ENCODE results near the gene CEP250.
"Not testable (repeated sequence)": the region's sequence is repeated elsewhere in the genome, so short reads cannot be mapped to it uniquely, and the experiment has no call there.

Gene CEP250

DNA sequence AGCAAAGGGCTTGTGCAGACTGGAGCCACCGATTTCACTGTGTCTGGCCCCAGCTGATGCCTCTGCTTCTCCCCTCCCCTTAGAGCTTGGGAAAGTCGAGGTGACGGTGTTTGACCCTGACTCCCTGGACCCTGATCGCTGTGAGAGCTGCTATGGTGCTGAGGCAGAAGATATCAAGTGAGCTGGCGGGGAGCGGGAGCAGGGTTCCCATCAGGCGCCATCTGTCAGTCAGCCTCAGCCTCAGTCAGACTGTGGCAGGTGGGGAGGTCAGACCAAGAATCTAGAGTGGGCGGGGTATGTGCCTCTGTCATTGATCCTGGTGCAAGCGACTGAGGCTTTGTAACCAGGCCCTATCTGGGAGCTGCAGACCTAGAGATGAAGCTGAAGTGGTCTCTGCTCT, 91.9 kb downstream of the CEP250 start:
- H3K4me1 ChIP-seq (ENCODE audit: control insufficient read depth, insufficient read depth, low read depth, low read length): peaks cover 11% of the 10 kb centered on the region
- H4K91ac ChIP-seq (ENCODE audit: low read length): no peak overlapping the region
- no peak overlapping the region for H3K23ac ChIP-seq (ENCODE audit: low read length in 2 of 2)
- H3K27ac ChIP-seq (ENCODE audit: low read length, poor library complexity, severe bottlenecking): no peak overlapping the region
- H2AFZ ChIP-seq (ENCODE audit: low read depth, low read length): no peak overlapping the region
- no peak for DNase-seq
- no peak overlapping the region for H3K4me2 ChIP-seq (ENCODE audit: low read length, poor library complexity, severe bottlenecking)
- H3K79me1 ChIP-seq (replicated peaks; ENCODE audit: low read length, poor library complexity, severe bottlenecking): peaks cover 35% of the 10 kb centered on the region
- no peak overlapping the region for H2BK12ac ChIP-seq (ENCODE audit: low read length in 2 of 2)
- no peaks in the 10 kb centered on the region for H3K9me3 ChIP-seq (ENCODE audit: control insufficient read depth, low read length)
- H2BK15ac ChIP-seq (ENCODE audit: low read depth, poor library complexity, severe bottlenecking): no peak overlapping the region
- H2BK5ac ChIP-seq (ENCODE audit: low read depth, low read length, poor library complexity, severe bottlenecking): no peak overlapping the region
- H4K8ac ChIP-seq (ENCODE audit: low read length): no peak overlapping the region
- H3K4ac ChIP-seq (ENCODE audit: low read depth in 1 of 2, low read length in 2 of 2): no peak overlapping the region
- H3K9ac ChIP-seq (ENCODE audit: low read length): no peak overlapping the region
- no peak overlapping the region for H3K18ac ChIP-seq (ENCODE audit: low read depth in 1 of 2, low read length in 2 of 2)
- no peak overlapping the region for H2AK5ac ChIP-seq (ENCODE audit: low read length, severe bottlenecking)
- no peak overlapping the region for H3K4me3 ChIP-seq (ENCODE audit: insufficient read depth in 1 of 2, low read depth in 1 of 2, low read length in 2 of 2)
- no peak overlapping the region for H2BK120ac ChIP-seq (ENCODE audit: low read depth, low read length)
- peaks cover 49 to 89% of the 10 kb centered on the region in 2 experiments for H3K36me3 ChIP-seq (ENCODE audit: control insufficient read depth in 1 of 2, insufficient read depth in 2 of 2, low read depth in 1 of 2, low read length in 2 of 2)
- H3K14ac ChIP-seq (ENCODE audit: low read length in 2 of 2): no peak overlapping the region
- WGBS: 97% methylated on average over 8 of the region's 9 CpGs
- no peaks in the 10 kb centered on the region for H3K27me3 ChIP-seq (ENCODE audit: control insufficient read depth in 1 of 2, insufficient read depth in 1 of 2, low read length in 2 of 2)

DNA sequence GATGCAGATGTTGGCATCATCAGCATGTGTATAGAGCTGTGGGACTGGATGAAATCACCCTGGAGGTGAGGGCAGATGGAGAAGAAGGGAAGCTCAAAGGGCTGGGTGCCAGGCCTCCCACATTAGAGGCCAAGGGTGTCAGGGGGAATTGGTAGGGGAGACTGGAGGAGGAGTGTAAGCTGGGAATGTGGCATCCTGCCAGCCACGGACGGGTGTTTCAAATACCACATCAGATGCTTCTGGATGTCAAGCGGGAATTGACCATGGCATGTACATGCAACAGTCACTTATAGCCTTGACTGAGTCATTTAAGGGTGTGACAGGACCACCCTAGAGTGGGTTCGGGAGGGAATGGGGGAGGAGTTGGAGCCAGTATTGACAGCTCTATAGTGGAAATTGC, 96.1 kb downstream of the CEP250 start:
- H3K23ac ChIP-seq (ENCODE audit: low read length in 2 of 2): no peak overlapping the region
- H4K91ac ChIP-seq (ENCODE audit: low read length): no peak overlapping the region
- no peak overlapping the region for H3K4ac ChIP-seq (ENCODE audit: low read depth in 1 of 2, low read length in 2 of 2)
- no peak for DNase-seq
- 86% methylated on average over 4 of the region's 4 CpGs for WGBS
- H3K4me1 ChIP-seq (ENCODE audit: control insufficient read depth, insufficient read depth, low read depth, low read length): no peaks in the 10 kb centered on the region
- no peak overlapping the region for H2BK5ac ChIP-seq (ENCODE audit: low read depth, low read length, poor library complexity, severe bottlenecking)
- H3K79me1 ChIP-seq (replicated peaks; ENCODE audit: low read length, poor library complexity, severe bottlenecking): peaks cover 27% of the 10 kb centered on the region
- no peak overlapping the region for H3K18ac ChIP-seq (ENCODE audit: low read depth in 1 of 2, low read length in 2 of 2)
- H3K14ac ChIP-seq (ENCODE audit: low read length in 2 of 2): no peak overlapping the region
- no peak overlapping the region for H4K8ac ChIP-seq (ENCODE audit: low read length)
- no peak overlapping the region for H2AK5ac ChIP-seq (ENCODE audit: low read length, severe bottlenecking)
- H3K4me2 ChIP-seq (ENCODE audit: low read length, poor library complexity, severe bottlenecking): no peak overlapping the region
- no peak overlapping the region for H2BK12ac ChIP-seq (ENCODE audit: low read length in 2 of 2)
- no peak overlapping the region for H3K4me3 ChIP-seq (ENCODE audit: insufficient read depth in 1 of 2, low read depth in 1 of 2, low read length in 2 of 2)
- no peak overlapping the region for H2BK15ac ChIP-seq (ENCODE audit: low read depth, poor library complexity, severe bottlenecking)
- H2BK120ac ChIP-seq (ENCODE audit: low read depth, low read length): no peak overlapping the region
- H3K27me3 ChIP-seq (ENCODE audit: control insufficient read depth in 1 of 2, insufficient read depth in 1 of 2, low read length in 2 of 2): no peaks in the 10 kb centered on the region
- no peak overlapping the region for H3K9ac ChIP-seq (ENCODE audit: low read length)
- H2AFZ ChIP-seq (ENCODE audit: low read depth, low read length): no peak overlapping the region
- H3K27ac ChIP-seq (ENCODE audit: low read length, poor library complexity, severe bottlenecking): no peak overlapping the region
- peaks cover 76 to 91% of the 10 kb centered on the region in 2 experiments for H3K36me3 ChIP-seq (ENCODE audit: control insufficient read depth in 1 of 2, insufficient read depth in 2 of 2, low read depth in 1 of 2, low read length in 2 of 2)
- H3K9me3 ChIP-seq (ENCODE audit: control insufficient read depth, low read length): no peaks in the 10 kb centered on the region

DNA sequence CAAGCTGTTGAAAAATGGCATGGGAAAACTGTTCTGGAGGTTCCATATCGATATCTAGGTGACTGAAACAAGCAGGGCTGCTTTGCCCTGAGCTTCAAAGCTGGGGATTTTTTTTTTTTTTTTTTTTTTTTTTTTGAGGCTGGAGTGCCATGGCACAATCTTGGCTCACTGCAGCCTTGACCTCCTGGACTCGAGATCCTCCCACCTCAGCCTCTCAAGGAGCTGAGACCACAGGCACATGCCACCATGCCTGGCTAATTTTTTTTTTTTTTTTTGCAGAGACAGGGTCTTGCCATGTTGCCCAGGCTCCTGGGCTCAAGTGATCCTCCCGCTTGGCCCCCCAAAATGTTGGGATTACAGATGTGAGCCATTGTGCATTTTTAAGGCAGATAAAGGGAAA, 97.5 kb downstream of the CEP250 start:
- H3K4ac ChIP-seq (ENCODE audit: low read depth in 1 of 2, low read length in 2 of 2): no peak overlapping the region
- no peak overlapping the region for H2AFZ ChIP-seq (ENCODE audit: low read depth, low read length)
- H3K4me2 ChIP-seq (ENCODE audit: low read length, poor library complexity, severe bottlenecking): no peak overlapping the region
- peaks cover 82 to 91% of the 10 kb centered on the region in 2 experiments for H3K36me3 ChIP-seq (ENCODE audit: control insufficient read depth in 1 of 2, insufficient read depth in 2 of 2, low read depth in 1 of 2, low read length in 2 of 2)
- no peak overlapping the region for H2BK15ac ChIP-seq (ENCODE audit: low read depth, poor library complexity, severe bottlenecking)
- H3K18ac ChIP-seq (ENCODE audit: low read depth in 1 of 2, low read length in 2 of 2): no peak overlapping the region
- H2AK5ac ChIP-seq (ENCODE audit: low read length, severe bottlenecking): no peak overlapping the region
- H3K9ac ChIP-seq (ENCODE audit: low read length): no peak overlapping the region
- H3K27ac ChIP-seq (ENCODE audit: low read length, poor library complexity, severe bottlenecking): no peak overlapping the region
- no peak for DNase-seq
- H3K4me3 ChIP-seq (ENCODE audit: insufficient read depth in 1 of 2, low read depth in 1 of 2, low read length in 2 of 2): no peak overlapping the region
- H4K8ac ChIP-seq (ENCODE audit: low read length): no peak overlapping the region
- no peak overlapping the region for H2BK5ac ChIP-seq (ENCODE audit: low read depth, low read length, poor library complexity, severe bottlenecking)
- peaks cover 22% of the 10 kb centered on the region for H3K79me1 ChIP-seq (replicated peaks; ENCODE audit: low read length, poor library complexity, severe bottlenecking)
- no peaks in the 10 kb centered on the region for H3K9me3 ChIP-seq (ENCODE audit: control insufficient read depth, low read length)
- no peak overlapping the region for H4K91ac ChIP-seq (ENCODE audit: low read length)
- H3K14ac ChIP-seq (ENCODE audit: low read length in 2 of 2): no peak overlapping the region
- no peaks in the 10 kb centered on the region for H3K4me1 ChIP-seq (ENCODE audit: control insufficient read depth, insufficient read depth, low read depth, low read length)
- no peak overlapping the region for H2BK120ac ChIP-seq (ENCODE audit: low read depth, low read length)
- 97% methylated on average over 3 of the region's 3 CpGs for WGBS
- H2BK12ac ChIP-seq (ENCODE audit: low read length in 2 of 2): no peak overlapping the region
- H3K27me3 ChIP-seq (ENCODE audit: control insufficient read depth in 1 of 2, insufficient read depth in 1 of 2, low read length in 2 of 2): no peaks in the 10 kb centered on the region
- H3K23ac ChIP-seq (ENCODE audit: low read length in 2 of 2): no peak overlapping the region

DNA sequence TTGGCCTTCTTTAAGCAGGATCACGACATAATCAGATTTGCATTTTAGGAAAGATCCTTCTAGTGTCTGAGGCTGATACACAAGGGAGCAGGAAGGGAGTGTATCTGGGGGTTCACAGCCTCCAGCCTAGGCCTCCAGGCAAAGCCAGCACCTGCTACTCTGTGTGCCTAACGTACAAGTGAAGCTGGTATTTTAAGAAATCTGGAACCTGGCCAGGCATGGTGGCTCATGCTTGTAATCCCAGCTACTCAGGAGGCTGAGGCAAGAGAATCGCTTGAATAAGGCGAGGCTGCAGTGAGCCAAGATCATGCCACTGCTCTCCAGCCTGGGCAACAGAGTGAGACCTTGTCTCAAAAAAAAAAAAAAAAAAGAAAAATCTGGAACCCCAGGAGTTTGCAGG, 100.1 kb downstream of the CEP250 start:
- not testable (repeated sequence) for H3K27me3 ChIP-seq (ENCODE audit: control insufficient read depth in 1 of 2, insufficient read depth in 1 of 2, low read length in 2 of 2); H3K4me3 ChIP-seq (ENCODE audit: insufficient read depth in 1 of 2, low read depth in 1 of 2, low read length in 2 of 2); H3K27ac ChIP-seq (ENCODE audit: low read length, poor library complexity, severe bottlenecking); H3K14ac ChIP-seq (ENCODE audit: low read length in 2 of 2); H3K9ac ChIP-seq (ENCODE audit: low read length); H3K23ac ChIP-seq (ENCODE audit: low read length in 2 of 2); H2BK120ac ChIP-seq (ENCODE audit: low read depth, low read length); H2BK15ac ChIP-seq (ENCODE audit: low read depth, poor library complexity, severe bottlenecking); H3K4ac ChIP-seq (ENCODE audit: low read depth in 1 of 2, low read length in 2 of 2); H2AFZ ChIP-seq (ENCODE audit: low read depth, low read length); H3K4me2 ChIP-seq (ENCODE audit: low read length, poor library complexity, severe bottlenecking); H2BK12ac ChIP-seq (ENCODE audit: low read length in 2 of 2); H3K4me1 ChIP-seq (ENCODE audit: control insufficient read depth, insufficient read depth, low read depth, low read length); H3K9me3 ChIP-seq (ENCODE audit: control insufficient read depth, low read length); H2BK5ac ChIP-seq (ENCODE audit: low read depth, low read length, poor library complexity, severe bottlenecking); H2AK5ac ChIP-seq (ENCODE audit: low read length, severe bottlenecking); H4K8ac ChIP-seq (ENCODE audit: low read length); DNase-seq; H3K18ac ChIP-seq (ENCODE audit: low read depth in 1 of 2, low read length in 2 of 2); H4K91ac ChIP-seq (ENCODE audit: low read length)
- 97% methylated on average over 4 of the region's 4 CpGs for WGBS
- Histone ChIP-seq H3K79me1 (replicated peaks; ENCODE audit: low read length, poor library complexity, severe bottlenecking) (peaks cover 16% of the 10 kb centered on the region), H3K36me3 (ENCODE audit: control insufficient read depth in 1 of 2, insufficient read depth in 2 of 2, low read depth in 1 of 2, low read length in 2 of 2) (peaks cover 77 to 94% of the 10 kb centered on the region in 2 experiments)

All from mesenchymal stem cell (in vitro differentiated cells and primary cell).